ENCODE measurements around the gene ZNF581.

The ZNF581 gene

DNA sequence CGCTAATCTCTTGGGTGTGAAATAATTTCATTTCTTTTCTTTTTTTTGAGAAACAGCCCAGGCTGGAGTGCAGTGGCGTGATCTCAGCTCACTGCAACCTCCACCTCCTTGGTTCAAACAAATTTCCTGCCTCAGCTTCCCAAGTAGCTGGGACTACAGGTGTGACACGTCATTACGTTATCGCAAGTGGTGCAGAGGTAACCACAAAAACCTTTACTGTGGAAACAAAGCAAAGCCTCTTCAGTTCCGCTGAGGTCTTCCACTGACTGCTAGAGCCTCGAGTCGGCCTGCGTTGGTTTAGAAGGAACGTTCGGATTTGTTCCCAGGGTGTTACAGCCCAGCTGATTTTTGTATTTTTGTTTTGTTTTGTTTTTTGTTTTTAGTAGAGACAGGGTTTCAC is 17.1 kb upstream of the ZNF581 start:
- DNase-seq (ENCODE audit: low read depth), result peak; percentile 36

DNA sequence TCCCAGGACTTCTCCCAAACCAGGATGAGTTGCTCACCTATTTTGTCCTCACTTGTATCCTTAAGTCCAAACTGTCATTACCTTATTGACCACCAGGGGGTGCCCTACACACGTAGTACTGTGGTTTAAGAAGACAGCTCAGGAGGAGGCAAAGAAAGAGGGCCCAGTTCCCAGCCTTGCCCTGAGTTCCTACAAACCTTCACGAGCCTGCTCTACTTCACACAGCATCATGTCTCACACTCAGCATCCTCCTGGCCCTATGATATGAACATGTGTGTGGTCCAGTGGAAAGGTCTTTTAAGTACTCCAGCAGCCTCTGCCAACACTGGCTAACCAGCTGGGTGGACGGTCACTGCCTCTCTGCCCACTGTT is 11.0 kb upstream of the ZNF581 start:
- DNase-seq (ENCODE audit: low read depth), result peak; percentile 91

DNA sequence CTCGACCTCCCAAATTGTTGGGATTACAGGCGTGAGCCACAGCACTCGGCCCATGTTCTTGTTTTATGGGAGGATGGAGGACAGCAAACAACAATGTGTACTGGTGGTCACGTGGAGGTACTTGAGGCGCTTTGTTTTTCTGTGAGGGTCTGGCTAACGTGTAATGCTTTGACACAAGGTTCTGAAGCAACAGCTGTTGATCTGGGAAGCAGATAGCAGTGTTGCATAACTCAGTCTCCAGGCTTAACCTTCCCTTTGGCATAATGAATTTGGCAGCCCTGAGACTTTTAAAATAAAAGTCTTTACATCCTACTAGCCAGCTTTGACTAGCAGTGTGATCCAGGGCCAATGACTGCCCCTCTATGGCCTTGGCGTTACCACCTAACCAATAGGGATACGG is 9.6 kb upstream of the ZNF581 start:
- DNase-seq (ENCODE audit: low read depth), result no peak

- DNase-seq (ENCODE audit: low read depth), result no peak
Observed at GRCh38 chr19:55635334-55635717, 8.1 kb upstream of the ZNF581 start.

GRCh38 chr19:55635856-55636440 is 7.5 kb upstream of the ZNF581 start:
- no peak for DNase-seq (ENCODE audit: low read depth)

- no peak for DNase-seq (ENCODE audit: low read depth)
Observed at GRCh38 chr19:55636723-55637122, 6.7 kb upstream of the ZNF581 start.

GRCh38 chr19:55637534-55637933 is 5.9 kb upstream of the ZNF581 start:
- DNase-seq (ENCODE audit: low read depth), result no peak

DNA sequence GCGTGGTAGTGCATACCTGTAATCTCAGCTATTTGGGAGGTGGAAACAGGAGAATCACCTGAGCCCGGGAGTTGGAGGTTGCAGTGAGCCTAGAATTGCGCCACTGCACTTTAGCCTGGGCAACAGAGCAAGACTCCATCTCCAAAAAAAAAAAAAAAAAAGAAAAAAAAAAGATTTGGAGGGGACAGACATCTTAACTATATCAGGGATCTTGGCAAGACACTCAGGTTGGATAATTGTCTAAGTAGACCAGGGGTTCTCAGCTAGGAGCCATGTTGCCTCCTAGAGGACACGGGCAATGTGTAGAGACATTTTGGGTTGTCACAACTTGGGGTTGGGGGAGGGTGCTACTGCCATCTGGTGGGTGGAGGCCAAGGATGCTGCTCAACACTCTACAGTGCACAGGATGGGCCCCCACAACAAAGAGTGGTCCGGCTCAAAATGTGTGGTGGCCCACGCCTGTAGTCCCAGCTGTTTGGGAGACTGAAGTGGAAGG is 4.5 kb upstream of the ZNF581 start:
- DNase-seq (ENCODE audit: low read depth), result no peak

- DNase-seq (ENCODE audit: low read depth), result peak; percentile 53
Observed at GRCh38 chr19:55640043-55640576, 3.3 kb upstream of the ZNF581 start.

- no peak for DNase-seq (ENCODE audit: low read depth)
Observed at GRCh38 chr19:55640577-55641425, 2.6 kb upstream of the ZNF581 start, which contains the start of gene ZNF580. TSS of gene ZNF580 (plus strand) at chr19:55641002. CDS start at chr19:55642509, 1,507 bp downstream.

- DNase-seq (ENCODE audit: low read depth), result no peak
Observed at GRCh38 chr19:55641426-55642152, 1.9 kb upstream of the ZNF581 start.

DNA sequence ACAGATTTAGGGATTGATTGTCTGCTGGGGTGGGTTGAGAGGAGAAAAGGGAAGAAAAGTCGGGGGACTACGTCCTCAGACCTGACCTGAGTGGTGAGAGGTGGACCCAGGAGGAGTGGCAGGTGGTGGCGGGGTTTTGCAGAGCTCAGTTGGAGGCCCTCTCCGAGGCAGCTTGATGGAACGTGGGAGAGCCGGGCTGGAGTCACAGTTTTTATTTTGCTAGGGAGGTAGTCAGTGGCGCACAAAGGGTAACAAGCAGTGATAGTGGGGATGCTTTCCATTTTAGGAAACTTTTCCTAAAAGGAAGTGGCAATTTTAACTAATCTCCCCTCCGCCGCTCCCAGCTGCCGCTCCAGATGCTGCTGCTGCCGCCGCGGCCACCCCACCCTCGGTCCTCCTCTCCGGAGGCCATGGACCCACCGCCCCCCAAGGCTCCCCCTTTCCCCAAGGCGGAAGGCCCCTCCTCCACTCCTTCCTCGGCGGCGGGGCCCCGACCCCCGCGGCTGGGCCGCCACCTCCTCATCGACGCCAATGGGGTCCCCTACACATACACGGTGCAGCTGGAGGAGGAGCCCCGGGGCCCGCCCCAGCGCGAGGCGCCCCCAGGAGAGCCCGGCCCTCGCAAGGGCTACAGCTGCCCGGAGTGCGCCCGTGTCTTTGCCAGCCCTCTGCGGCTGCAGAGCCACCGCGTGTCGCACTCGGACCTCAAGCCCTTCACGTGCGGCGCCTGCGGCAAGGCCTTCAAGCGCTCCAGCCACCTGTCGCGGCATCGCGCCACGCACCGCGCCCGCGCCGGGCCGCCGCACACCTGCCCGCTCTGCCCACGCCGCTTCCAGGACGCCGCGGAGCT is 1.1 kb upstream of the ZNF581 start:
- DNase-seq (ENCODE audit: low read depth), result no peak

DNA sequence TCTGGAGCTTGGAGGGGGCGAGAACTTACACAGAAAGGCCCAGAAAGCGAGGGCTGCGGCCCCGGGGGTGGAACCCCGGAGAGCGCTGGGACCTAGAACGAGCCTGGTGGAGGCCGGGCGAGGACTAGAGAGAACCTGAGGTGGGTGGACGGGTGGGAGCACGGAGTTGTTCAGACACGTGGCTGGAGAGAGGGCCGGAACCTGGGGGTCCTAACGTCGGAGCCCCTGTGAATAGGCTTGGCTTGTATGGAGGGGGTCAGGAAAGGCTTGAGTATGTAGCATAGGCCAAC is 383 bp downstream of the ZNF581 start:
- DNase-seq (ENCODE audit: low read depth), result no peak

- DNase-seq (ENCODE audit: low read depth), result no peak
Observed at GRCh38 chr19:55644191-55644833, 863 bp downstream of the ZNF581 start.

DNA sequence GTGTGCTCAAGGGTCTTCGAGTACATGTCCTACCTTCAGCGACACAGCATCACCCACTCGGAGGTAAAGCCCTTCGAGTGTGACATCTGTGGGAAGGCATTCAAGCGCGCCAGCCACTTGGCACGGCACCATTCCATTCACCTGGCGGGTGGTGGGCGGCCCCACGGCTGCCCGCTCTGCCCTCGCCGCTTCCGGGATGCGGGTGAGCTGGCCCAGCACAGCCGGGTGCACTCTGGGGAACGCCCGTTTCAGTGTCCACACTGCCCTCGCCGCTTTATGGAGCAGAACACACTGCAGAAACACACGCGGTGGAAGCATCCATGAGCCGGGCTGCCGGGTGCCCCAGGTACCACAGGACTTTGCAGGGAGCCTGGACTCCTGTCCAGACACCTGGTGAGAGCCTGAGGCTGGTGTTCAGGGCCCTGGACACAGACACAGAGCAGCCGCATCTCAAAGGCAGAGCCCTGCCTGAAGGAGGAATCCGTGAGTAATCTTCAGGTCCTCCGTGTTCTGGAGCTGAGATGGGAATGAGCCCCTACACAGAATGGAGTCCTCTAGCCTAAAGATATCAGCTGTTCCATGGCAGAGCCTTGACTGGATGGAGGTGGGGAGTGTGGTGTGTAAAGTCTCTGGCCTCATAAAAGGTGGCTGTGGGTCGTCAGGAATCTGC is 1.5 kb downstream of the ZNF581 start:
- DNase-seq (ENCODE audit: low read depth), result no peak

DNA sequence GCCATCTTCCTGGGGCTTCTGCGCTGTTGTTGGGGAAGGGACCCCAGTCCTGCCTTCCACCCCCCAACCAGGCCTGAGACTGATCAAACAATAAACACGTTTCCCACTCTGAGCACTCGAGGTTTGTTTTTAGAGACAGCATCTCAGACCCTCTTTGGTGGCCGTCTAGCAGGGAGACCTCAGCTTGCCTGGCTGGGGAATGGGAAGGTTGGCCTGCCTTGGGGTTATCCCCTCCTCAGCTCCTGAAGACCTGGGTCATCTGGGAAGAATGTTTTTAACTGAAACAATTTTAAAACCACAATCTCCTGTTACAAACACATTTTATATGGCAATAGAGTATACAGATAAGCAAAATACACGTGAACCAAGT is 2.0 kb downstream of the ZNF581 start:
- DNase-seq (ENCODE audit: low read depth), result no peak

- DNase-seq (ENCODE audit: low read depth), result no peak
Observed at GRCh38 chr19:55646889-55647731, 3.7 kb downstream of the ZNF581 start.

- DNase-seq (ENCODE audit: low read depth), result no peak
Observed at GRCh38 chr19:55647732-55648584, 4.5 kb downstream of the ZNF581 start, which contains the start of gene CCDC106. TSS of gene CCDC106 (plus strand) at chr19:55648212. CDS start at chr19:55649047, 835 bp downstream.
